OCI-LY7 (cell line): Measurements from ENCODE around the gene MYBPC3. TPM values are rescaled to one million over a fixed set of nuclear protein-coding genes. Genes with fewer than 3 reads are reported as not detected.

Experiments
- BruUV-seq: library from RNA; stranded (reverse); fragments of 400-500 nt; replicated peaks from 2 replicates; lab custom pipeline; 2021; lab: Mats Ljungman, UMichigan
- CTCF ChIA-PET: fragments of 300-600 bp; sonication (Branson Sonifier 250); formaldehyde crosslinking; loops from one replicate; lab custom pipeline; 2022; ENCODE audit warnings: antibody characterized with exemption; ENCODE audit not compliant: unreplicated experiment; lab: Charles Lee
- POLR2A ChIA-PET: fragments of 300-600 bp; sonication (Branson Sonifier 250); formaldehyde crosslinking; loops from one replicate; lab custom pipeline; 2022; ENCODE audit warnings: antibody characterized with exemption; lab: Charles Lee
- DNase-seq: peaks from one replicate; pipeline ENCODE4 v3.0.0-alpha.2; 2015; ENCODE audit warnings: low spot score
- H2AFZ ChIP-seq: fragments of 200-600 bp; sonication (generic), shearing (Covaris generic); 2 replicates; pipeline ENCODE4 v1.6.1; 2014; ENCODE audit warnings: mild to moderate bottlenecking, antibody characterized with exemption, low read length, moderate library complexity
- H3K27ac ChIP-seq: fragments of 200-600 bp; sonication (generic); 2 replicates; pipeline ENCODE4 v1.5.1; 2014; ENCODE audit warnings: mixed run types, low read depth, mild to moderate bottlenecking, moderate library complexity, low read length, inconsistent platforms; ENCODE audit not compliant: poor library complexity, severe bottlenecking
- H3K36me3 ChIP-seq: fragments of 200-600 bp; sonication (generic); 2 replicates; pipeline ENCODE4 v1.6.1; 2014; ENCODE audit warnings: mild to moderate bottlenecking, antibody characterized with exemption, low read length, moderate library complexity, mixed read lengths; ENCODE audit not compliant: insufficient read depth
- H3K4me1 ChIP-seq: fragments of 200-600 bp; sonication (generic); 2 replicates; pipeline ENCODE4 v1.5.1; 2014; ENCODE audit warnings: mild to moderate bottlenecking, low read length; ENCODE audit not compliant: insufficient read depth, poor library complexity, severe bottlenecking
- H3K4me2 ChIP-seq: fragments of 200-600 bp; sonication (generic); 2 replicates; pipeline ENCODE4 v1.6.1; 2014; ENCODE audit warnings: mild to moderate bottlenecking, low read length
- H3K4me3 ChIP-seq: fragments of 200-600 bp; sonication (generic); 2 replicates; pipeline ENCODE4 v1.5.1; 2014; ENCODE audit warnings: mild to moderate bottlenecking, low read depth, low read length; ENCODE audit not compliant: poor library complexity, severe bottlenecking
- H3K79me2 ChIP-seq: fragments of 200-600 bp; sonication (generic); 2 replicates; pipeline ENCODE4 v1.6.1; 2016; ENCODE audit warnings: low read depth, mild to moderate bottlenecking, low read length, moderate library complexity, mixed read lengths; ENCODE audit not compliant: insufficient read depth
- H3K9me2 ChIP-seq: fragments of 200-600 bp; sonication (generic); 2 replicates; pipeline ENCODE4 v1.6.1; 2016; ENCODE audit warnings: mild to moderate bottlenecking, low read length, mixed read lengths; ENCODE audit not compliant: insufficient read depth
- H3K9me3 ChIP-seq: fragments of 200-600 bp; sonication (generic); 2 replicates; pipeline ENCODE4 v1.6.1; 2014; ENCODE audit warnings: mild to moderate bottlenecking, mixed run types, low read length, mixed read lengths
- H4K20me1 ChIP-seq: fragments of 200-600 bp; sonication (generic); 2 replicates; pipeline ENCODE4 v1.6.1; 2014; ENCODE audit warnings: mild to moderate bottlenecking, antibody characterized with exemption, low read length, moderate library complexity, mixed read lengths; ENCODE audit not compliant: insufficient read depth
- EZH2phosphoT487 ChIP-seq: fragments of 200-600 bp; sonication (generic); IDR thresholded peaks from 2 replicates; pipeline ENCODE4 v1.6.1; 2018; ENCODE audit warnings: low read depth, borderline replicate concordance, mild to moderate bottlenecking, mixed run types, antibody characterized with exemption, low read length, moderate library complexity, mixed read lengths
- intact Hi-C: fragments of 100-400 bp; cut with micrococcal nuclease; formaldehyde crosslinking; loops from one replicate; pipeline ENCODE4 v1.10.0; 2022; ENCODE audit not compliant: unreplicated experiment
- total RNA-seq, 2 experiments: library from RNA; depleted of rRNA in 1 of 2; stranded (reverse); fragments of >200 nt in 1 of 2; shearing (Covaris generic) in 1 of 2; gene quantifications; 2 replicates each; pipeline ENCODE4 v1.2.3, GENCODE V29; 2014 to 2022
- TF ChIP-seq, protein P1 (sequence below): fragments of 200-600 bp; sonication (generic); conservative IDR thresholded peaks from 2 replicates; pipeline ENCODE4 v1.5.1; 2014; ENCODE audit warnings: mild to moderate bottlenecking, antibody characterized with exemption, low read length, moderate library complexity, mixed read lengths

The MYBPC3 gene
- total RNA-seq, 2 experiments from 2014 or later, result 0.25 to 0.29 TPM

DNA sequence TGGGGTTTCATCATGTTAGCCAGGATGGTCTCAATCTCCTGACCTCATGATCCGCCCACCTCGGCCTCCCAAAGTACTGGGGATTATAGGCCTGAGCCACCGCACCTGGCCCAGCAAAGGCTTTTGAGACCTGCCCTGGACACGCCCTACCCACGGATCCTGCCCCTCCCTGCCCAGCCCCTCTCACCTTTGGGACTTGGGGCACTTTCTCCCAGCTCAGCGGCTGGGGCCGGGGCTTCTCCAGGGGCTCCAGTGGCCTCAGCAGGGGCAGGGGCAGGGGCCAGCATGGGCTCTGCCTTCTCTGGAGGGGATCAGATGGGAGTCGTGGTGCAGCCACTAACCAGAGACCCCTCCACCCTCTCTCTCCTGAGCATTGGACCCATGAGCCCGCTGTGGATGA, 2.2 kb downstream of the MYBPC3 start:
- POLR2A ChIA-PET, result no interaction called here
- no peaks in the 10 kb centered on the region for H4K20me1 ChIP-seq
- intact Hi-C loops, result no loop called here

DNA sequence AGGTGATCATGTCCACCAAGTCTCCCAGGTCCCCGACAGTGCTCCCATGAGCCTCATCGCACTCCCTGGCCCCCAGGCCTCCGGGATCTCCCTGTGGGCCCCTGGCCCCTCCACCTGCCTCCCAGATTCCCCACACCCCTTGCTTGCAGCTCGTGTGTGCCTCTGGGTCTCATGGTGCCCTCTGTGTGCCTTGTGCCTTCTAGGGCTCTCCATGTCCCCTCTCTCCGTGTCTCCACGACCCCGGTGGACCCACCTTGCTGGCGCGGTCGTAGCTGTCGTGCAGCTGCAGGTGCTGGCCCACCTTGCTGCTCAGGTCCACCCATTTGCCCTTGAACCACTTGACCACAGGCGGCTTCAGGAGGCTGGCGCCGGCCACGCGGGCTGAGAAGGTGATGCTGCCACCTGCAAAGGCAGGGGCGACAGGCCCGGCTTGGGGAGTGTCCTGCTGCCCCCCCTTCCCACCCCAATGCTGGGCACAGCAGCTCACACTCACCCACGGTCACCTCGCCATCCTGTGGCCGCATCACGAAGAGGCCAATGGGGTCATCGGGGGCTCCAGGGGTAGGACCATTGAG, 2.9 kb downstream of the MYBPC3 start:
- TF ChIP-seq, protein P1, sequence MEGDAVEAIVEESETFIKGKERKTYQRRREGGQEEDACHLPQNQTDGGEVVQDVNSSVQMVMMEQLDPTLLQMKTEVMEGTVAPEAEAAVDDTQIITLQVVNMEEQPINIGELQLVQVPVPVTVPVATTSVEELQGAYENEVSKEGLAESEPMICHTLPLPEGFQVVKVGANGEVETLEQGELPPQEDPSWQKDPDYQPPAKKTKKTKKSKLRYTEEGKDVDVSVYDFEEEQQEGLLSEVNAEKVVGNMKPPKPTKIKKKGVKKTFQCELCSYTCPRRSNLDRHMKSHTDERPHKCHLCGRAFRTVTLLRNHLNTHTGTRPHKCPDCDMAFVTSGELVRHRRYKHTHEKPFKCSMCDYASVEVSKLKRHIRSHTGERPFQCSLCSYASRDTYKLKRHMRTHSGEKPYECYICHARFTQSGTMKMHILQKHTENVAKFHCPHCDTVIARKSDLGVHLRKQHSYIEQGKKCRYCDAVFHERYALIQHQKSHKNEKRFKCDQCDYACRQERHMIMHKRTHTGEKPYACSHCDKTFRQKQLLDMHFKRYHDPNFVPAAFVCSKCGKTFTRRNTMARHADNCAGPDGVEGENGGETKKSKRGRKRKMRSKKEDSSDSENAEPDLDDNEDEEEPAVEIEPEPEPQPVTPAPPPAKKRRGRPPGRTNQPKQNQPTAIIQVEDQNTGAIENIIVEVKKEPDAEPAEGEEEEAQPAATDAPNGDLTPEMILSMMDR, result no peak
- no peak for TF ChIP-seq EZH2phosphoT487
- H3K4me3 ChIP-seq, result no peak overlapping the region
- H3K79me2 ChIP-seq, result no peaks in the 10 kb centered on the region
- no peak overlapping the region for H2AFZ ChIP-seq
- H3K9me3 ChIP-seq, result no peaks in the 10 kb centered on the region
- intact Hi-C loops, result loop anchor here (2.0 to 5.0 kb wide), 2 partner anchors 72 to 173 kb away; partner anchors contain the start of gene ARFGAP2
- DNase-seq, result no peak
- H3K36me3 ChIP-seq, result 0 out of 2 replicates have a peak, but pooled peaks cover 3% of the 10 kb centered on the region
- H3K27ac ChIP-seq, result no peak overlapping the region
- H3K4me1 ChIP-seq, result no peaks in the 10 kb centered on the region
- BruUV-seq, result no TSS peak
- no peaks in the 10 kb centered on the region for H3K9me2 ChIP-seq
- CTCF ChIA-PET, result interaction anchor here (0.6 kb wide), 1 partner anchor 16 kb away, joined by 3 read pairs; no protein-coding TSS in a partner anchor
- POLR2A ChIA-PET, result no interaction called here
- H3K4me2 ChIP-seq, result no peak overlapping the region
- no peaks in the 10 kb centered on the region for H4K20me1 ChIP-seq

More for the DNA sequence above, 2.2 kb downstream of the MYBPC3 start:
- no TSS peak for BruUV-seq
- H3K4me1 ChIP-seq, result no peaks in the 10 kb centered on the region
- CTCF ChIA-PET, result interaction anchor here (0.6 kb wide), 1 partner anchor 16 kb away, joined by 3 read pairs; no protein-coding TSS in a partner anchor
- DNase-seq, result no peak
- H3K4me2 ChIP-seq, result no peak overlapping the region
- TF ChIP-seq, protein P1, result no peak
- TF ChIP-seq EZH2phosphoT487, result no peak
- no peak overlapping the region for H2AFZ ChIP-seq
- no peaks in the 10 kb centered on the region for H3K9me2 ChIP-seq
- H3K36me3 ChIP-seq, result peaks cover 6% of the 10 kb centered on the region
- H3K27ac ChIP-seq, result no peak overlapping the region
- H3K79me2 ChIP-seq, result no peaks in the 10 kb centered on the region
- no peak overlapping the region for H3K4me3 ChIP-seq
- H3K9me3 ChIP-seq, result no peaks in the 10 kb centered on the region

DNA sequence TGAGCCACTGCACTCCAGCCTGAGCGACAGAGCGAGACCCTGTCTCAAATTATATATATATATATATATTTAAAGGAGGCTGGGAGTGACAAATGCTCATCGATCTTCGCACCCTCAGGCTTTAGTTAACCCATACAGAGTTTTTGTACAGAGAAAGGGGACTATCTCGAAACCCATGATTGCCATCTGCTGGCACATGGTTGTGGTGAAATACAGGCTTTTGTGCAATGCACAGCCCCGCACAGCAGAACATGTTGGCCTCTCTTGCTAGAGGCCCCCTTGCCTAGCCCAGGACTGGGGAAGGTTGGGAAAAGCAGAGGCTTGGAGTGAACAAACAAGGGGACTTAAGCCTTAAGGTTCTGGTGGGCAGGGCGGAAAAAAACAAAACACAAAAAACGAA, 3.6 kb downstream of the MYBPC3 start:
- Histone ChIP-seq H3K9me3 (no peaks in the 10 kb centered on the region), H3K4me2 (no peak overlapping the region), H2AFZ (no peak overlapping the region), H3K79me2 (no peaks in the 10 kb centered on the region), H3K27ac (no peak overlapping the region), H4K20me1 (no peaks in the 10 kb centered on the region), H3K9me2 (no peaks in the 10 kb centered on the region), H3K4me3 (no peak overlapping the region), H3K36me3 (no peaks in the 10 kb centered on the region), H3K4me1 (no peaks in the 10 kb centered on the region)
- ChIA-PET POLR2A (no interaction called here), CTCF (no interaction called here)
- intact Hi-C loops, result loop anchor here (2.0 to 5.0 kb wide), 2 partner anchors 72 to 172 kb away; partner anchors contain the start of gene ARFGAP2
- no TSS peak for BruUV-seq
- DNase-seq, result peak; percentile 54
- TF ChIP-seq, protein P1, result peak; percentile 65
- TF ChIP-seq EZH2phosphoT487, result no peak
